Fibroblast of lung (primary cell): ENCODE results near the gene MRPS22.

Source experiments
- EZH2 ChIP-seq: IDR thresholded peaks from 2 replicates; pipeline ENCODE4 v1.5.1; 2012; ENCODE audit warnings: low read length, control low read depth, mild to moderate bottlenecking; ENCODE audit errors: missing control alignments
- TF ChIP-seq, protein P1 (sequence below), 2 donors: IDR thresholded peaks in 1 of 2; conservative IDR thresholded peaks in 1 of 2; 1 replicate in 1 of 2; 2 replicates in 1 of 2; pipeline ENCODE4 v1.5.1; 2011 to 2012; ENCODE audit warnings: low read length in 2 of 2, control low read depth in 1 of 2, inconsistent platforms in 1 of 2, low read depth in 1 of 2, mild to moderate bottlenecking in 1 of 2

DNA sequence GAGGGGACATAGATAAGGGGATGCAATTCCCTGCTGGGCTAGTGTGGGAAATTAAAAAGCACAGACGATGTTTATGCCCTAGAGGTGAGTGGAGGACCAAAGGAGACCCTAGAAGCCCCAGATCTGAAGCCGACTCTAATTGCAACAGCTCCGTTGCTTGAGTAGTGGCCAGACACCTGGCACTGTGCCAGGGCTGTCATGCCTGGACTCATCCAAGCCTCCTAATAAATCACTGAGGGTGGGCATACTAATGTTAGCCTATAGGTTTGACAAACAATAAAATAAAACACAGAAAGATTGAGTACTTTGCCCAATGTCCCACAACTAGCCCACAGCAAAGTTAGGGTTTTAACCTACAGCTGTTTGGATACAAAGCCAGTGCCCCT lies 25.4 kb upstream of the MRPS22 start:
- TF ChIP-seq, protein P1, sequence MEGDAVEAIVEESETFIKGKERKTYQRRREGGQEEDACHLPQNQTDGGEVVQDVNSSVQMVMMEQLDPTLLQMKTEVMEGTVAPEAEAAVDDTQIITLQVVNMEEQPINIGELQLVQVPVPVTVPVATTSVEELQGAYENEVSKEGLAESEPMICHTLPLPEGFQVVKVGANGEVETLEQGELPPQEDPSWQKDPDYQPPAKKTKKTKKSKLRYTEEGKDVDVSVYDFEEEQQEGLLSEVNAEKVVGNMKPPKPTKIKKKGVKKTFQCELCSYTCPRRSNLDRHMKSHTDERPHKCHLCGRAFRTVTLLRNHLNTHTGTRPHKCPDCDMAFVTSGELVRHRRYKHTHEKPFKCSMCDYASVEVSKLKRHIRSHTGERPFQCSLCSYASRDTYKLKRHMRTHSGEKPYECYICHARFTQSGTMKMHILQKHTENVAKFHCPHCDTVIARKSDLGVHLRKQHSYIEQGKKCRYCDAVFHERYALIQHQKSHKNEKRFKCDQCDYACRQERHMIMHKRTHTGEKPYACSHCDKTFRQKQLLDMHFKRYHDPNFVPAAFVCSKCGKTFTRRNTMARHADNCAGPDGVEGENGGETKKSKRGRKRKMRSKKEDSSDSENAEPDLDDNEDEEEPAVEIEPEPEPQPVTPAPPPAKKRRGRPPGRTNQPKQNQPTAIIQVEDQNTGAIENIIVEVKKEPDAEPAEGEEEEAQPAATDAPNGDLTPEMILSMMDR (conservative IDR thresholded peaks at IDR 0.05 in 1 of 2, IDR thresholded peaks at IDR 0.05 in 1 of 2; ENCODE audit: low read depth in 1 of 2, low read length in 2 of 2) = no peak
- TF ChIP-seq EZH2 = no peak
